ENCODE results near the gene ZCCHC17.

DNA sequence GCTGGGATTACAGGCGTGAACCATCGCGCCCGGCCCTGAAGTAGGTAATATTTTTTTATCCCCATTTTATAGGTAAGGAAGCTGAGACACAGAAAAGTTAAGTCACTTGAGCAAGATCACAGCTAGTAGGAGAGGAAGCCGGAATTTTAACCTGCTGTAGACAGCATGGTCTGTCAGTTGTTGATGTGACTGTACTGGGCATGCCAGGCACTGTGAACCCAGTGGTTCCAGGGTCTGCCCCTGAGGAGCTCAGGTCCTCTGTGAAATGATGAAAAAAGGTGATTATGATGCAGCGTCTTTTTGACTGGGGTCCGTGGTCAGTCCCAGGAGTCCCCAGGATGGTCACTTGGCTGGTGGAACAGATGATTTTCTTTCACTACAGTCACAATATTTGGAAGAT is 92.8 kb downstream of the ZCCHC17 start:
- TF ChIP-seq, protein P1, sequence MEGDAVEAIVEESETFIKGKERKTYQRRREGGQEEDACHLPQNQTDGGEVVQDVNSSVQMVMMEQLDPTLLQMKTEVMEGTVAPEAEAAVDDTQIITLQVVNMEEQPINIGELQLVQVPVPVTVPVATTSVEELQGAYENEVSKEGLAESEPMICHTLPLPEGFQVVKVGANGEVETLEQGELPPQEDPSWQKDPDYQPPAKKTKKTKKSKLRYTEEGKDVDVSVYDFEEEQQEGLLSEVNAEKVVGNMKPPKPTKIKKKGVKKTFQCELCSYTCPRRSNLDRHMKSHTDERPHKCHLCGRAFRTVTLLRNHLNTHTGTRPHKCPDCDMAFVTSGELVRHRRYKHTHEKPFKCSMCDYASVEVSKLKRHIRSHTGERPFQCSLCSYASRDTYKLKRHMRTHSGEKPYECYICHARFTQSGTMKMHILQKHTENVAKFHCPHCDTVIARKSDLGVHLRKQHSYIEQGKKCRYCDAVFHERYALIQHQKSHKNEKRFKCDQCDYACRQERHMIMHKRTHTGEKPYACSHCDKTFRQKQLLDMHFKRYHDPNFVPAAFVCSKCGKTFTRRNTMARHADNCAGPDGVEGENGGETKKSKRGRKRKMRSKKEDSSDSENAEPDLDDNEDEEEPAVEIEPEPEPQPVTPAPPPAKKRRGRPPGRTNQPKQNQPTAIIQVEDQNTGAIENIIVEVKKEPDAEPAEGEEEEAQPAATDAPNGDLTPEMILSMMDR (conservative IDR thresholded peaks at IDR 0.05 in 1 of 2, IDR thresholded peaks at IDR 0.05 in 1 of 2; ENCODE audit: extremely low read depth in 1 of 2, insufficient read depth in 1 of 2, low read depth in 1 of 2, low read length in 2 of 2), result no peak
- no peak for TF ChIP-seq EZH2 (IDR thresholded peaks at IDR 0.05; ENCODE audit: borderline replicate concordance, low read length)

Measured in mammary epithelial cell (primary cell).